Measurements from ENCODE around the gene MLC1.

DNA sequence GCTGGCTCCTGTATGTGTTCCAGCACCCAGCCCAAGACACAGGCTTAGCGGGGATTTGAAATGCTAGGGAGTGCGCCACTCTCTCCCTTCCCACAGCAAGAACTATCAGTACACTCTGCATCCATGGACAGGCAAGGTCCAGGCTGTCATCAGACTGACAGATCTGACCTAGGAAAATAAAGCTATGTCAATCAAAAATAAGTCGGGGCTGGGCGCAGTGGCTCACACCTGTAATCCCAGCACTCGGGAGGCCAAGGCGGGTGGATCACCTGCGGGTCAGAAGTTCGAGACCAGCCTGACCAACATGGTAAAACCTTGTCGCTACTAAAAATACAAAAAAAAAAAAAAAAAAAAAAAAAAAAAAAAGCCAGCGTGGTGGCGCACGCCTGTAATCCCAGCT, 2.9 kb upstream of the MLC1 start:
- no peak for TF ChIP-seq EGR1 (IDR thresholded peaks at IDR 0.05; ENCODE audit: borderline replicate concordance in 1 of 2, low read depth in 2 of 2, low read length in 2 of 2)
- TF ChIP-seq BACH1 (IDR thresholded peaks at IDR 0.05; ENCODE audit: borderline replicate concordance): no peak

Data from GM12878 (cell line).